GM19397 (cell line): ENCODE data around the gene GTF2I.
"Not testable (repeated sequence)": the region's sequence is repeated elsewhere in the genome, so short reads cannot be mapped to it uniquely, and the experiment has no call there.

ENCODE experiments used
- ATAC-seq: cut with Tn5 transposase; IDR thresholded peaks from one replicate; pipeline ENCODE4 v1.9.1; 2021; ENCODE audit warnings: mild to moderate bottlenecking, moderate library complexity; ENCODE audit not compliant: unreplicated experiment

The GTF2I gene

DNA sequence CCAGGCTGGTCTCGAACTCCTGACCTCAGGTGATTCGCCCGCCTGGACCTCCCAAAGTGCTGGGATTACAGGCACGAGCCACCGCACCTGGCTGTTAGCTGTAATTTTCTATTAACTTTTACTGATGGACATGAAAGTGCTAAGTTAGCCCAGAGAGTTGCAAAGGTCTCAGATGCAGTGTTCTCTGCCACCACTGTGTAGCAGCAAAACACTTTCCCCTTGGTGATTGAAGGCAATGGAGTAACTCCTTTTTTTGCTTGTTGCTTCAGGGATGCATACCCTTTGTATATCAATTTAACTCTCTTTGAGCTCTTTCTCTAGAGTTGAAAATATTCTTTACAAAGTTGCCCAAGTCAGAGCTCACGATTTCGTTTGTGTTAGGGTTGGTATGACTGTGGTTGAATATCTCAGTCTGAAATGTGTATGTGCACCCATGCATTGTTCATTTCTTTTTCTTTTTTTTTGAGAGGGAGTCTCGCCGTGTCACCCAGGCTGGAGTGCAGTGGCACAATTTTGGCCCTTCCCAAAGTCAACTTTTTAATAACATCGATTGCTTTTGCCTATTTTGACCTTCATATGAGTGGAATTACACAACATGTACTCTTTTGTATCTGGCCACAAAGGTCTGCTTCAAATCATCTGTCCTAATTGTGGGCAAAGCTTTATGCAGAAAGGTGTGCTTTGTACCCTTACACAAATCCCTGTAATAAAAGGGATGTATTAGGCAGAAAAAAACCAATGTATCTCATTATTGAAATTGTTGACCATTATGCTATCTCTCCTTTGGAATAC lies 52.6 kb downstream of the GTF2I start:
- no peak for ATAC-seq

GRCh38 chr7:74713567-74713966 lies 56.0 kb downstream of the GTF2I start:
- ATAC-seq: no peak

DNA sequence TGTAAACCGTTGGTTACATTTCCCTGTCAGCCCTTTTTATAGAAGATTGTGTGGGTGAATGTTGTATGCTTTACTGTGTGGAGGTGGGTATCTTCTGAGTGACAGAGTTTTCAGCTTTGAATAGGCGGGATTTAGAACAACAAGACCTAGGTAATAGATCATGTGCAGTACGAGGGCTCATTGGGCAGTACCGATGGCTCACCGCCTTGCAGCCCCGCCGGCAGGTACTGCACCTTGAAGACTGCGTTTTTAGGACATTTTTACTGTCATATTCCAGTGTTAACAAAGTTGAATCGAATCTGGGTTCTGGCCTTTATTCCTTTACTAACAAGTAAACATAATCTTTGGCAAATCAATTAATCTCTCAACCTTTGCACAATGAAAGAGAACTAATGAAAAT lies 60.4 kb downstream of the GTF2I start:
- ATAC-seq: no peak

DNA sequence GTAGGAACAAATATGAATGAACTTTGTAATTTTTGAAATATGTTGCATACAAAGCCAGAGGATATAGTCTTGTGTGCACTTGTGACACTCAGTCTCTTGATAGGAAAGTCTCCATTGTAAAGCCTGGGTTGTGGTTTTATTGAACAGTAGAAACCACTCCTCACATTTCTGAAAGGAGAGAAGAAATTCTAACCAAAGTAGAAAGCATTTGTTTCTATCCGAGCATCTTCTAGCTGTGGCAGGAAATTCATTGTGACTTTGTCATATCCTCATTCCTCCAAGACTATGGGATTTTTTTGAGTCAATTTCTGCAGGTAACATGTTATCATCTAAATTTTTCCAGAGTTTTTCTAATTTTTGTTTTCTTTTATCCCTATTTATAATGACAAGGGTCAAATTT lies 60.8 kb downstream of the GTF2I start:
- ATAC-seq: no peak

GRCh38 chr7:74722153-74722552 lies 64.6 kb downstream of the GTF2I start:
- no peak for ATAC-seq

DNA sequence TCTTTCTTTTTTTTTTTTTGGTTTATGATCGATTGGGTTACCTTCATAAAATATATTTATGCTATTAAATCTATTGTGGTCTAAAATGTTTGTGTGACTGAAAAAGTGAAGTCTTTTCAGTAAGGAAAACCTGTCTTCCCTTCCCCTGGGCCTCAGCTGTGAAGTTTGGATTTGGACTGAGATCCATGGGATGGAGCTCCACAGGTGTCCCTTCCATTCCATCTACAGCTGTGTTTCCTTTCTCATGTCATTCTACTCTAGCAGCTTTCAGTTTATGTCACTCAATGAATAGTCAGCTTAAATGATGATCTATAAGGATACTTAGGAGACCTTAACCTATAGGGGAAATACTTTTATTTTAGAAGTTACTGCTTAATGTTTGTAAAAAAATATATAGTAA lies 68.3 kb downstream of the GTF2I start:
- no peak for ATAC-seq

DNA sequence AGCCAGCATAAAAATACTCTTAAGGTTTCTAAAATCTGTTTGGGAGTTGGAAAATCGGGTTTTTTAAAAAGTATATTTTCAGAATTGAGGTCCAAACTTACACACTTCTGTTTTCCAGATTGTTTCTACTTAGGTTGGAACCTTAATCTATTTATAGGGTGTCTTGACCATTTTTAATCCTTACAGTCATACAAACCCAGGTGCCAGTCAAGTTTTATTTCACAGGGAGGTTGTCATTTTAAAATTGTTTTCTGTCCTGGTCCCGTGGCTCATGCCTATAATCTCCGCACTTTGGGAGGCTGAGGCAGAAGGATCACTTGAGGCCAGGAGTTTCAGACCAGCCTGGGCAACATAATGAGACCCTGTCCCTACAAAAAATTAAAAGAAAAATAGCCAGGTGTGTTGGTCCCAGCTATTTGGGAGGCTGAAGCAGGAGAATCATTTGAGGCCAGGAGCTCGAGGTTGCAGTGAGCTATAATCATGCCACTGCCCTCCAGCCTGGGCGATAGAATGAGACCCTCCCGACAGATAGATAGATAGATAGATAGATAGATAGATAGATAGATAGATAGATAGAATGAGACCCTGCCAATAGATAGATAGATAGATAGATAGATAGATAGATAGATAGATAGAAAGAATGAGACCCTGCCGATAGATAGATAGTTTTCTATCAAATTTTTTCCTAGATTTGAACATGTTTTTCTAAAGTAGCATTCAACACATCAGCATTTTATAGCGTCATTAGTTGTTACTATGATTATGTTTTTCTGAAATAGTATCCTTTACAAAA lies 69.0 kb downstream of the GTF2I start:
- no peak for ATAC-seq

- ATAC-seq: not testable (repeated sequence)
These were observed 71.2 kb downstream of the GTF2I start for GRCh38 chr7:74728686-74729085.

DNA sequence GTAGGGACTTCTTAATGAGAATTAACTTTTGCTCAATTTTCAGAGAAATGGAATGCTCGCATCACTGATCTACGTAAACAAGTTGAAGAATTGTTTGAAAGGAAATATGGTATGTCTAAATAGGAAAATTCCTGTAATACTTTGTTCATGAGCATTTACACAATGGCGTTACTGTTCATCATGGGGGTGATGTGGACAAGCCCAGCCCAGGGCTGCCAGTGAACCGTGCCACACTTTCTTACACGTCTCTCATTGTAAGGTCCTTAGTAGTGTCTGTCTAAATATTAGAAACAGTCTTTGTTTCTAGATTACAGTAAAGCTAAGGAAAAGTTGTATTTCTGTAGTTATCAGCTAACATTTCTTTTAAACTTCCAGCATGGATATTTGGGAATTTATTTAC lies 72.7 kb downstream of the GTF2I start:
- not testable (repeated sequence) for ATAC-seq

GRCh38 chr7:74739974-74740703 lies 82.6 kb downstream of the GTF2I start:
- ATAC-seq: not testable (repeated sequence)

DNA sequence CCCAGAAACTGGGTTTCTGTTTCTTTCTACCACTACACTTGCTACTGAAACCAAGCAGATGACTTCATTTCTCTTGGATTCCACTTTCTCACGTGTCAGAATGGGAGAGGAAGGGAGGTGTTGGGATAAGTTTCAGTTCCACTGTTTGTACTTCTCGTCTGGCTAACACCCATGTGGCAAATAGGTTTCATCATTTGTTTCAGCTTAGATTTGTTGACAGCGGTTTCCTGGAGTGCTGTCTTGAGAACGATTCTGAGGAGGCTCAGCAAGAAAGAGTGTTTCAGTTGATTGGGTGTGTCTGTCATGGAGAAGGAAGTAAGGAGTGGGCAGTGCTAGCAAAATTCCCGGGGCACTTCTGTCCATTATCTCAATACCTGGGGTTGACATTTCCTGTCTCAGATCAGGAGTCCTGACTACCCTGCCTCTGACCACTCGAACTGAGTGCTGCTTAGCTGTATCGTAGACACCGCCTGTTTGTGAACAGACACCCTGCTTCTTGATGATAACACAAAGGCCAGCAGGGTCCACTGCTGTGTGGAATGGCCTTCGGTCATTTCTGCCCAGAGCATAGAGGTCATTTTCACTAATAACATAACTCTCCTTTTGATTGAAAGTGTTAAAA lies 86.5 kb downstream of the GTF2I start:
- not testable (repeated sequence) for ATAC-seq

- ATAC-seq: not testable (repeated sequence)
These were observed 96.5 kb downstream of the GTF2I start for GRCh38 chr7:74753921-74754482.

DNA sequence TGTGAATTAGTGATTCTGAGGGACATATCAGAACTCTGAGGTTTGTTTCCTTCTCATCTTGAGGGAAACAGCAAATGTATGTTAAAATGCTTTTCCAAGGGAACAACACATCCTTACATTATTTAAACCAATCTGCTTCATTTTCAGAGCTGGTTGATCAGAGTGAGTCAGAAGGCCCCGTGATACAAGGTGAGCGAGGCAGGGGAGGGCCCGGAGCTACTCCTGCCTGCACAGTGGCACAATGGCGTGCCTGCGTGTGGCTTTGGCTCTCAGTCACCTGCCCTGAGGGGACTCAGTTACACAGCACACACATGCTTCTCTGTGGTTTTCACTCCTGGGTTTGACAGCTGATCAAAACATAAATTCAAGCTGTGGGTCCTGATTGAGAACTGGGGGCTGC lies 99.2 kb downstream of the GTF2I start:
- not testable (repeated sequence) for ATAC-seq

- not testable (repeated sequence) for ATAC-seq
These were observed 100.8 kb downstream of the GTF2I start for GRCh38 chr7:74758268-74758667.

DNA sequence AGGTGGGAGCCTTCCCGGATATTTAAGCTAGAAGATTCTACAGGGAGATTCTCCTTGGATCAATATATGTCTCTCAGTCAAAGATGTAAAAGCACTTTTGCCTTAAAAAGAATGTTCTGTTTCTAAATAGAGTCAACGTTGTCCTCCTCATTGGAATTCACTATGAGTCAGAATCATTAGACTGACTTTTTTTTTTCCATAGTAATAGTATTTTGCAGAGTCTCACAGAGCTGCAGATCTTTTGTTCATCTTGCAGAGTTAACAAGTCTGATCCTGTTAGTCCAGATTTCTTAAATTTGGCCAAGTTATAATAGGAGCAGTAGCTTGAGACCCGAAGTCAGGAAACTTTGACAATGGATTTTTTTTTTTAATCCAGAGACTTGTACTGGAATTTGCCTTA lies 101.5 kb downstream of the GTF2I start:
- ATAC-seq: not testable (repeated sequence)

DNA sequence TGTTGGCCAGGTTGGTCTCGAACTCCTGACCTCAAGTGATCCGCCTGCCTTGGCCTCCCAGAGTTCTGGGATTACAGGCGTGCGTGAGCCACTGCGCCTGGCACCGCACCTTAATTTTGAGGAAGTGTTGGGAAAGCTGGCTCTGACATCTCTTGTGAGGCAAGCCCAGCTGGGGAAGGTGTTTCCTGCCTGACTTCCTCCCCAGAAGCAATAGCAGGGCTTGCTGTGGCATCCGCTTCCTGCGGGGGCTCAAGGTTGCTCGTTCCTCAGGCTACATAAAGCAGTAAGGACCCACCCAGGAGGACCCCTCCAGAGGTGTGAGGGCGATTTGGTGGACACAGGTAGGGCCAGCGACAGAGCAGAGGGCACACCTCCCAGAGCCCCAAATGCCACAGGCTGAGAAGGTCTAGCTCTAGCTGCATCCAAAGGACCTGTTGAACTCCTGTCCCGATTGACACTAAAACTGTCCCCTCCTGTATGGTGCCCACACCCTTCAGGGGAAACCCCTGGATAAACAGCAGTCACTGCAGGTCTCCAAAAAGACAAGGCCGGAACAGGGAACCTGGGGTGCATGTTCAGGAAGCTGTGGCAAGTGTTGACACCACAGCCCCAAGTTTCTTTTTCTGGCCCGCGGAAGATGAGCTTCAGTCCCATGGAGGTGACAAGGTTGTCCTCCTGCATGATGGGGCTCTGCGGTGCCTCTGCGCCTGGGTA lies 107.8 kb downstream of the GTF2I start:
- not testable (repeated sequence) for ATAC-seq

GRCh38 chr7:74766509-74766908 lies 109.0 kb downstream of the GTF2I start:
- ATAC-seq: not testable (repeated sequence)

DNA sequence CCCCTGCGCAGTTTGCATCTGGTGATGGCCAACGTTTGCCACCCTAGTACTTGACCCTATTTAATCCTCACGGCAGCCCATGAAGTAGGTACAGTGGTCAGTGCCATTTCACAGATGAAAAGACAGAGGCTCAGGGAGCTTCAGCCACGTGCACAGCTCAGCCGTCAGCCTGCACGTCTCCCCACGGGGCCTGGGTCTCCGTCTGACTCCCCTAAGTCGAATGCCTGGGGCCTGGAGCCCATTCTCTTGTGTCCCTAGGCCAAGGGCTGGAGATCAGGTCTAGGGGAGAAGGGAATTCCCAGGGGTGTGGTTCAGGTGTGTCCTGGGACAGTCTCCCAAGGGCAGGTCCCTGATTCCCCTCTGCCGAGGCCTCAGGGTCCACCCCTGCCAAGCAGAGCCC lies 109.5 kb downstream of the GTF2I start:
- ATAC-seq: not testable (repeated sequence)

GRCh38 chr7:74770062-74770461 lies 112.5 kb downstream of the GTF2I start:
- ATAC-seq: not testable (repeated sequence)

GRCh38 chr7:74772093-74772492 lies 114.6 kb downstream of the GTF2I start:
- not testable (repeated sequence) for ATAC-seq
